Measurements from ENCODE around the gene ITGA2. TPM values are rescaled to one million over a fixed set of nuclear protein-coding genes. Genes with fewer than 3 reads are reported as not detected.

Gene ITGA2
- total RNA-seq, 2 donors from 2014 or later, result 17.6 to 19.2 TPM

- intact Hi-C loops (cut with DNase I, micrococcal nuclease), result no loop called here
- DNase-seq (no peak), ATAC-seq (no peak)
Measured at GRCh38 chr5:53006911-53007890, 18.0 kb downstream of the ITGA2 start.

DNA sequence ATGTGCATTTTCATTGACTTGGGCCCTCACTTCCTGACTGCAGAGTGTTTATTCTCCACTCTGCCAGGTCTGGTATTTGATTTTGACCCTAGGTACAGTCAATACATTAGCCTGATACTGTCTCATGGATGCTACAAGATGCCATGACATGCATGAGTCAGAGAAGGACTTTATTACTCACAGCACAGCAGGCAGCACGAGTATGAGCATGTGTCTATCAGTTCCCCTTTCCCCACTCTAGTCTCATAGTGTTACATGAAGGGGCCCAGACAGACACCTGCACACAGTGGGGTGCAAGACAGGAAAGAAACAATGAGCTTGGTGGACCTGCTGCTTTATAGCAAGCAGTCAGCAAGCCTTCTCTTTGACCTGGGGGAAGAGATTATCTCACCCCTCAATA, 19.6 kb downstream of the ITGA2 start:
- ATAC-seq (no peak), DNase-seq (no peak)
- intact Hi-C loops (cut with DNase I, micrococcal nuclease), result no loop called here

DNA sequence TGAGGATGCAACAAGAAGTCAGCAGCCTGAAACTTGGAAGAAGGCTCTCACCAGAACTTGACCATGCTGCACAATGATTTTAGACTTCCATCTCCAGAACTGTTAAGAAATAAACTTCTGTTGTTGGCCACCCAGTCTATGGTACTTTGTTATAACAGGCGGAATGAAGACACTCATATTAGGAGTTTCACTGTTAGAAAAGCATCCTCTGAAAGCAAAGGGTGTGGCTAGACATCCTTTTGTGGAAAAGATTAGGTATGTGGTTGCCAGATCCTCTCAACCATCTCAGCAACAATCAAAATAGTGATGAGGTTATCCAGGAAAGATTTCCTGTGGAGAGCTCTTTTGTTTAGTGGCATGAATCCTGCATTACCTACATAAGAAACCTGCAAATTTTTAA, 20.7 kb downstream of the ITGA2 start:
- no peak for ATAC-seq
- no peak for DNase-seq
- intact Hi-C loops (cut with DNase I, micrococcal nuclease), result no loop called here

- intact Hi-C loops (cut with DNase I, micrococcal nuclease), result no loop called here
- DNase-seq, result no peak
- ATAC-seq, result peak; percentile 63
Measured at GRCh38 chr5:53010814-53011213, 21.7 kb downstream of the ITGA2 start.

- no peak for DNase-seq
Measured at GRCh38 chr5:53011233-53011632, 22.1 kb downstream of the ITGA2 start.

DNA sequence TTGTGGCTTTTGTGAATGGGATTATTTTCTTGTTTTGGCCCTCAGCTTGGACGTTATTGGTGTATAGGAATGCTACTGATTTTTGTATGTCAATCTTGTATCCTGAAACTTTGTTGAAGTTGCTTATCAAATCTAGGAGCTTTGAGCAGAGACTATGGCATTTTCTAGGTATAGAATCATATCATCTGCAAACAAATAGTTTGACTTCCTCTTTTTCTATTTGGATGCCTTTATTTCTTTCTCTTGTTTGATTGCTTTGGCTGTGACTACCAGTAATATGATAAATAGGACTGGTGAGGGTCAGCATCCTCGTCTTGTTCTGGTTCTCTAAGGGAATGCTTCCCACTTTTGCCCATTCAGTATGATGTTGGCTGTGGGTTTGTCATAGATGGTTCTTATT, 24.7 kb downstream of the ITGA2 start:
- ATAC-seq (no peak), DNase-seq (no peak)
- intact Hi-C loops (cut with DNase I, micrococcal nuclease), result no loop called here

More at GRCh38 chr5:53011233-53011632, 22.1 kb downstream of the ITGA2 start:
- peak; percentile 81 for ATAC-seq
- intact Hi-C loops (cut with DNase I, micrococcal nuclease), result no loop called here

DNA sequence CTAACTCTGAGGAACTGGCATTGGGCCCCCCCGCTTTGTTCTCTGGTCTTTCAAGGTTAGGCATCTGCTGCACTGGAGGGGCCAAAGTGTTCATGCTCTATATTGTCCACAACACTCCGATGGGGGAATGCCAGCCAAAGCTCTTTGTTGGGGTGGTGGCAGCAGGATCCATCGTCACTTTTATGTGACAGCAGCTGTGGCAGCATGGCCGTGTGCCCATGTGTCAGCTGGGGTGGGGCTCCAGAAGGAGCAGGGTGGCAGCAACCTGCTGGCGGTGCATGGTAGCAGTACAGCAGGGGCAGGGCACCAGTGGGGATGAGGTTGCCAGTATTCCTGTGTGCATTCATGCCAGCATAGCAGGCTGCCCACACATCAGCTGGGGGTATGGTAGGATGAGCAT, 28.2 kb downstream of the ITGA2 start:
- DNase-seq (peak; percentile 25 to 27), ATAC-seq (peak; percentile 69)
- intact Hi-C loops (cut with DNase I, micrococcal nuclease), result no loop called here

- DNase-seq (no peak), ATAC-seq (no peak)
- intact Hi-C loops (cut with DNase I, micrococcal nuclease), result no loop called here
Measured at GRCh38 chr5:53017794-53018391, 28.7 kb downstream of the ITGA2 start.

DNA sequence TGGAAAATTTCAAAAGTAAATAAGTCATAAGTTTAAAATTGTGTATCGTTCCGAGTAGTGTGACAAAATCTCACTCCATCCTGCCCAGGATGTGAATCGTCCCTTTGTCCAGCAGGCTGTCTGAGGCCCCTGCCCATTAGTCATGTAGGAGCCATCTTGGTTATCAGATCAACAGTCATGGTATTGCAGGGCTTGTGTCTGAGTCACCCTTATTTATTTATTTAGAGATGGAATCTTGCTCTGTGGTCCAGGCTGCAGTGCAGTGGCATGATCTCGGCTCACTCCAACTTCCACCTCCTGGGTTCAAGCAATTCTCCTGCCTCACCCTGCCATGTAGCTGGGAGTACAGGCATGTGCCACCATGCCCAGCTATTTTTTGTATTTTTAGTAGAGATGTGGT, 30.2 kb downstream of the ITGA2 start:
- ATAC-seq, result no peak
- DNase-seq, result no peak
- intact Hi-C loops (cut with DNase I, micrococcal nuclease), result no loop called here

DNA sequence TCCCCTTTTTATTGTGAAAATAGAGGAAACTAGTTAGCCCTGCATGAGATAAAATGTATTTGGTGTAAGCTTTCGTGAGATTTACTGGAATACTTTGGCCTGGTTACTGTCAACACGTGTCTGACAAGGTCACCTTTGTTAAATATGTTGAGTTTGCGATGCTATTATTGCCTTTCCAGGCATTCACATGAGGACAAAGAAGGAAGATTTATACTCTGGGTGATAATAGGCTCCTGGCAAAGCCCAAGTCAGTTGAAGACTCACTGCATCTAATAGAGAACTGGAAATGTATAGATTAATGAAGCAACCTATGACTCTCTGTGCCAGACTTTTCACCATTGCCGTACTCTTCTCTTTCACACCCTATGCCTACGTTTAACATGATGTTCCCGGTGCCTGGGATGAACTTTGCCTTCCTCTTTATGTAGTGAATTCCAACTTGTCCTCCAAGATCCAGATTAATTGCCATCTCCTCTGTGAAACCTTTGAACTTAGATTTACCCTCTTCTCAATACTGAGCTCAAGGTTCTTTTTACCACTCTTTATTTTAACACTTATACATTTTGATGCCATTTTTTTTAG, 33.9 kb downstream of the ITGA2 start:
- peak; percentile 65 for ATAC-seq

GRCh38 chr5:53023969-53024368, 34.8 kb downstream of the ITGA2 start:
- ATAC-seq, result no peak
- no peak for DNase-seq
- intact Hi-C loops (cut with DNase I, micrococcal nuclease), result no loop called here

More for the DNA sequence above, 33.9 kb downstream of the ITGA2 start:
- intact Hi-C loops (cut with DNase I, micrococcal nuclease), result no loop called here
- DNase-seq, result no peak

DNA sequence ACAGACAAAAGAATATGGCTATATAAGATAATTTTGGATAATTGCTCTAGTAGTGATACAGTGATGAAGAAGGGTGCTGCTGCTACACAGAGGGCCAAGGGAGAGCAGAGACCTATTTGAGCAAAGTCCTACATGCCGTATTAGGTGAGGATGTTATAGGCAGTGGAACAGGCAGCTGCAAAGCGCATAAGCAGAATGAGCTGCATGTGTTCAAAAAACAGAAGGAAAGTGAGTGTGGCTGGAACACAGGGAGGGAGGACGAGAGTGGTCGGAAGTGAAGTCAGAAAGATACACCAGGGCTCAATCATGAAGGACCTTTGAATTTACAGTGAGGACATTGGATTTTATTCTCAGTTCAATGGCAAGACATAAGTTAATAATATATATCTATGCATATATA, 35.4 kb downstream of the ITGA2 start:
- intact Hi-C loops (cut with DNase I, micrococcal nuclease), result no loop called here
- DNase-seq, result no peak
- no peak for ATAC-seq

GRCh38 chr5:53025487-53025886, 36.3 kb downstream of the ITGA2 start:
- ATAC-seq, result no peak
- intact Hi-C loops (cut with DNase I, micrococcal nuclease), result no loop called here
- DNase-seq, result no peak

- intact Hi-C loops (cut with DNase I, micrococcal nuclease), result no loop called here
- DNase-seq (no peak), ATAC-seq (no peak)
Measured at GRCh38 chr5:53027913-53028312, 38.8 kb downstream of the ITGA2 start.

- intact Hi-C loops (cut with DNase I, micrococcal nuclease), result no loop called here
- ATAC-seq (no peak), DNase-seq (no peak)
Measured at GRCh38 chr5:53029608-53030007, 40.5 kb downstream of the ITGA2 start.

- DNase-seq, result peak in 1 of 2 donors; percentile 13
- peak; percentile 62 for ATAC-seq
- intact Hi-C loops (cut with DNase I, micrococcal nuclease), result no loop called here
Measured at GRCh38 chr5:53030893-53031292, 41.7 kb downstream of the ITGA2 start.

DNA sequence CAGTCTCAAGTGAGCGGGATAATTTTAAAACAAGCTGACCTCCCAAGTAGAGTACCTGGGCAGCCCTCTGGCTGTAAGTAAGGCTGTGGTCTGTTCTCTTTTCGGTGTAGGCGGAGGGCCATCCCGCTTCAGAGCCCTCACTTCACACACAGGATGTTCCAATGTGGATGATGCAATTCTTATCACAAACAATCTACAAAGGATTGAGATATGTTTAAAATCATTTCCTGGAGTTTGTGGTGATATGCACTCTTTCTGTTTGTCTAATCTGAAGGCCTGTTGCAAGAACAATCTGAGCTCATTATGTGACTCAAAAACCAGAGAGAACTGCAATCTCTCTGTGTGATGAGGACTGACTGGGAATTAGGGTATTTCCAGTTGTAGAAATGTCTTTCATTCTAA, 42.5 kb downstream of the ITGA2 start:
- intact Hi-C loops (cut with DNase I, micrococcal nuclease), result no loop called here
- DNase-seq (no peak), ATAC-seq (peak; percentile 85)

DNA sequence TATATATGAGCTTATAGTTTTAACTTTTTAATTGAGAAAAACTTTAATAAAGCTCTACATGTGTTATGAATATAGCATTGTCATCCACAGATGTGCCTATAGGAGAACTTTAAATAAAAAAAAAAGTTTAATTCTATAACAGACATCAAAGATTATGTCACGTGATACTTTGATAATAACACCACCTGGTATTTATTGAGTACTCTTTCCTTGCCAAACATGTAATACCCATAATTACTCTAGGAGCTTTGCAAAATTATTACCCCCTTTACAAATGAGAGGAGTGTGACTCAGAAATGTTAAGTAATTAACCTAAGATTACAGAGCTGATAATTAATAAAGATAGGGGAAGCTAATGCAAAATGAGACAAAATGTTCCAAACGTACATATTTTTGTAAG, 43.0 kb downstream of the ITGA2 start:
- no peak for DNase-seq
- ATAC-seq, result no peak
- intact Hi-C loops (cut with DNase I, micrococcal nuclease), result no loop called here

DNA sequence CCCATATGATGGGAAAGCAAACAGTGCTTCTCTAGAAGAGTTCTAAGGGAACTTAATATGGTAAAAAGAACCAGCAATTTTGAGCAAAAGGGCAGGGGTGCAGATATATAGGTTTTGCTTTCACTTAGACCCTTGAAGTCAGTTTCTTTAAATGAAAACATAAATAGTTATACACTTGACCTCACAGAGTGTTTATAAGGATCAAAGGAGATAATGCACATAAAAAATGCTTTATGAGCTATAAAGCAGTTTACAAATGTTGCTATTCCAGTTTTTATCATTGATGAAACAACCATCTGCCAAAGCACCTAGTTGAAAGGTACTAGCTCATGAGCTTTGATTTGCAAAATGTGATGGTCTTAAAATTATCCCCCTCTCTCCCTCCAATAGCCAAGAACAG, 45.7 kb downstream of the ITGA2 start:
- DNase-seq (no peak), ATAC-seq (no peak)
- intact Hi-C loops (cut with DNase I, micrococcal nuclease), result no loop called here

DNA sequence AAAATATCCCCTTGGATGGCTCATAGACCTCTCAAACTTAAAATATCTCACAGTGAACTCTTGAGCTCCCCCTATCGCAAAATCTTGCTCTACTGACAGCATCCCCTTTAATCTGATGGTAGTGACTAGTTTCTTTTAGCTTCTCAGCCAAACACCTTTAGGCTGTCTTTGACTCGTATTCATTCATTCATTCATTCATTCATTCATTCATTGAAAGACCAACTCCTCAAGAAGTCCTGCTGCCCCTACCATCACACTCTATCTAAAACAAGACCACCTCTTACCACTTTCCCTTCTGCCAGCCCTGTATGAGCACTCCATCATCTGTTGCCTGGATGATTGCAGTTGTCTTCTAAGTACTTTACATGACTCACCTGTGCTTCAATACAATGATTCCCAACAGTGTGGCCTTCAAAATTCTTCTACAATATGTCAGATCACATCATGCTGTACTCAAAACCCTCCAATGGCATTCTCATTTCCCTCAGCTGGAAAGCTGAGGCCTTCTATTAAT, 46.8 kb downstream of the ITGA2 start:
- ATAC-seq (peak; percentile 31), DNase-seq (no peak)
- intact Hi-C loops (cut with DNase I, micrococcal nuclease), result no loop called here

Data from left colon (tissue), 2 donors.